Effector memory CD4-positive, alpha-beta T cell (primary cell): Measurements from ENCODE around the gene OAT.

Experiments
- DNase-seq, 3 donors: peaks; one replicate each; pipeline ENCODE4 v3.0.0-alpha.2; 2020
- H3K27ac ChIP-seq: 2 replicates; pipeline ENCODE4 v1.7.0; 2013; ENCODE audit warnings: mild to moderate bottlenecking, low read length, moderate library complexity; ENCODE audit not compliant: insufficient read depth, poor library complexity, severe bottlenecking
- H3K27me3 ChIP-seq: replicated peaks from 2 replicates; pipeline ENCODE4 v1.7.0; 2013; ENCODE audit warnings: mild to moderate bottlenecking, low read length; ENCODE audit not compliant: insufficient read depth, control insufficient read depth, poor library complexity, severe bottlenecking
- H3K36me3 ChIP-seq: 2 replicates; pipeline ENCODE4 v1.7.0; 2013; ENCODE audit warnings: mild to moderate bottlenecking, low read length, moderate library complexity; ENCODE audit not compliant: control insufficient read depth, insufficient read depth
- H3K4me1 ChIP-seq: 2 replicates; pipeline ENCODE4 v1.7.0; 2013; ENCODE audit warnings: low read length, mild to moderate bottlenecking; ENCODE audit not compliant: control insufficient read depth, insufficient read depth, poor library complexity, severe bottlenecking
- H3K4me3 ChIP-seq: 2 replicates; pipeline ENCODE4 v1.7.0; 2013; ENCODE audit warnings: low read length, low read depth, mild to moderate bottlenecking; ENCODE audit not compliant: insufficient read depth, poor library complexity, severe bottlenecking
- H3K9me3 ChIP-seq: 2 replicates; pipeline ENCODE4 v1.7.0; 2013; ENCODE audit warnings: mild to moderate bottlenecking, low read length, moderate library complexity; ENCODE audit not compliant: control insufficient read depth
- total RNA-seq, 3 donors: gene quantifications; one replicate each; lab custom pipeline; 2026; lab: John Stamatoyannopoulos, UW

The OAT gene
- 41.8 to 78.2 (median 49.5) reads per million in 3 donors for total RNA-seq

DNA sequence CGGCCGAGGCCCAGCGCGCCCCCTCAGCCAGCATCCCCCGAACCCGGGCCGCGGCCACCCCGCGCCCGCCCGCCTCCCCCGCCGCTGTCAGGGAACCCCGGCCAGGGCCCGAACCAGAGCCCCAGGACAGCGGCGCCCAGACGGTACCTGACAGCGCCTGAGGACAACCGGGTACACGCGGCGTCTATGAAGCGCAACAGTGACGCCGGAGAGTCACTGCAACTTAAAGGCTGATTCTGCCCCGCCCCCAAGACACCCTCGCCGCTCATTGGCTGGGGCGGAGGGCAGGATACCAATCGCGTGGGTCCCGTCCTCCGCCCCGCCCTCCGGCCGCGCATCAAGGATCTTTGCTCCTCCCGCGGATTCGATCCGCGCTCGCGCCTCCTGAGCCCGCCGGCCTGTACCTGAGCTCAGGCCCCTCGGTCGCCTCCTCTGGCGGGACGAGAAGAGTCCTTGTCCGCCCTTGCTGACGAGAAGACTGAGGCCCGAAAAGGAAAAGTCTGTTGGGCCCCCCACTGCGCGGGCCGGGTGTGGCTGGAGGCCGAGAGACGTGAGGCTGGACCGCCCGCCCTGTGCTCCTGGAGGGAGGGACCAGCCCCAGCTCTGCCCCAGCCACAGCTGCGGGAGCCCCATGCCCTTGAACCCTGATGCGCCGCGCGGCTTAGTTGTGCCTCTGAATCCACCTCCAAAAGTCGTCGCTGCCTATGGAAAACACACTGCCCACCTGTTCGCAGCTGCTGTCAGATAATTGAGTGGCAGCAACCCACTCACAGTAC is at the start of gene OAT:
TSS of gene OAT (minus strand) at position 198 of the 776 bp plus-strand sequence. CDS start 6,752 bp downstream, outside the sequence.
- Histone ChIP-seq H3K9me3 (no peaks in the 10 kb centered on the region), H3K27me3 (no peaks in the 10 kb centered on the region), H3K4me3 (peak within 1 kb of the TSS; percentile 73), H3K27ac (peak within 1 kb of the TSS; percentile 67), H3K4me1 (peaks cover 8% of the 10 kb centered on the region), H3K36me3 (no peaks in the 10 kb centered on the region)
- peak; percentile 91 to 94 (median 93) for DNase-seq

DNA sequence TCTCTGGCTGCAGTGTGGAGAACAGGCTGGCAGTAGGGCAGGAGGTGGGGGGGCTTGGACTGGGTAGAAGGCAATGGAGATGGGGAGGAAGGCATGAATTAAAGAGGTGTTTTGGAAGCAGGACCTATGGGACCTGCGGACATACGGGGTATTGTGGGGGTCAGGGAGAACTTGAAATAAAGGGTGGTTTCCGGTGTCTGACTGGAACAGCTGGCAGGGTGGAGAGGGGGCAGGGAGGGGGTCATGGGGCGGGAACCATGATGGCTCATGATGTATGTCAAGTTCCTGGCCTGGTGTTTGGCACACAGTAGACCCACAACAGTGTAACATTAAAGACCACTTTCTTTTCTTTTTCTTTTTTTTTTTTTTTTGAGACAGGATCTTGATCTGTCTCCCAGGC is 48.4 kb upstream of the OAT start:
- Histone ChIP-seq H3K4me1 (peaks cover 12% of the 10 kb centered on the region), H3K27ac (no peak overlapping the region), H3K36me3 (no peaks in the 10 kb centered on the region), H3K4me3 (no peak overlapping the region), H3K27me3 (no peaks in the 10 kb centered on the region), H3K9me3 (no peaks in the 10 kb centered on the region)
- no peak for DNase-seq

DNA sequence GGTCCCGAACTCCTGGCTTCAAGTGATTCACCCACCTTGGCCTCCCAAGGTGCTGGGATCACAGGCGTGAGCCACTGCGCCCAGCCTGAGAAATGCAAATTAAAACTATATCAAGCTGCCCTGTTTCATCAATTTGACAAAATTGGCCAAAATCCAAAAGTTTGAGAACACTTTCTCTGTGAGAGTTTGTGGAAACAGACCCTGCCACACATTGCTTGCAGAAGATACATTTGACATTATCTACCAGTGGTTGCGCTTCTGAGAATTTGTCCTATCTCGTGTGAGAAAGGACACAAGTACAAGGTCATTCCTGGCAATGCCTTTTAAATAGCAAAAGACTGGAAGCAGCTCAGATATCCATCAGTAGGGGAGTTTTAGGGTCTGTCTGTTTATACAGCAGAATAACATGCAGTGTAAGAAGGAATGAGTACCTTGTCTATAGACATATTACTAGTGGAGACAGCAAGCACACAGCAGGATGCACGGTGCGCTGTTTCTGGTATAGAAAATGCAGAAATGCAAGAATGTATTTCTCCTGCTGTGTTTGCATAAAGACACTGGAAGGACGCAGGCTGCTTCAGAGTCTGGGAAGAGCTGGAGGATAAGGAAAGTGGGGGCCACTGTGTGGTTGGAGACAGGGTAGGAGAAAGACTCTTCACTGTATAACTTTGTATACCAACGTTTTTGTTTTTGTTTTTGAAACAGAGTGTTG is 47.2 kb upstream of the OAT start:
- peaks cover 13% of the 10 kb centered on the region for H3K4me1 ChIP-seq
- no peak overlapping the region for H3K4me3 ChIP-seq
- H3K36me3 ChIP-seq: no peaks in the 10 kb centered on the region
- no peaks in the 10 kb centered on the region for H3K9me3 ChIP-seq
- DNase-seq: no peak
- no peaks in the 10 kb centered on the region for H3K27me3 ChIP-seq
- H3K27ac ChIP-seq: peak overlapping the region; percentile 16

DNA sequence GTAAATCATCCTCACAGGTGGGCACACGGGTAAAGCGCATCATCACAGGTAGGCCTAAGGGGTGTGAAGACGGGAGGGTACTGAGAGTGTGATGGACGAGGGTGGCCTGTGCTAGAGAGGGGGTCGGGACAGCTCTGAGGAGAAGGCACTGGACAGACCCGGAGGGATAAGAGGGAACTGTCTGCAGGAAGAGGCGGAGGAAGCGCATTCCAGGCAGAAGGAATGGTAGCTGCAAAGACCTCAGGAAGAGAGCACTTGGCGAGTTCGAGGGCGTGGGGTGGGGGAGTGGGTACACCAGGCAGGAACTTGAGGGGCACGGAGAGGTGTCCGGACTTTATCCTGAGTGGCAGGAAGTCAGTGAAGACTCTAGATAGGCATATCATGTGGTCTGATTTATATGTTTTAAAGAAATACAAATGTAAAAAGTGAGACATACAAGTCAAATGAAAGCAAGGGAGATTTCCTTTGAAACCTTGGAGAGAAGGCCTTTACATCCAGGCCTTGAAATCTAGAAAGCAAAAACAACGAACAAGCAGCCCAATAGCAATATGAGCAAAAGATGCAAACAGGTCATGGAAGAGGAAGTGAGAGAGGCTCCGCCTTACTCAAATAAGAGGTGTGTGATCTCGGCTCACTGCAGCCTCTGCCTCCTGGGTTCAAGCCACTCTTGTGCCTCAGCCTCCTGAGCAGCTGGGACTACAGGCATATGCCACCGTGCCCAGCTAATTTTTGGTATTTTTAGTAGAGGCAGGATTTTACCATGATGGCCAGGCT is 46.5 kb upstream of the OAT start:
- no peaks in the 10 kb centered on the region for H3K36me3 ChIP-seq
- DNase-seq: no peak
- peak overlapping the region; percentile 13 for H3K4me3 ChIP-seq
- no peaks in the 10 kb centered on the region for H3K27me3 ChIP-seq
- peaks cover 13% of the 10 kb centered on the region for H3K4me1 ChIP-seq
- H3K27ac ChIP-seq: no peak overlapping the region
- no peaks in the 10 kb centered on the region for H3K9me3 ChIP-seq

DNA sequence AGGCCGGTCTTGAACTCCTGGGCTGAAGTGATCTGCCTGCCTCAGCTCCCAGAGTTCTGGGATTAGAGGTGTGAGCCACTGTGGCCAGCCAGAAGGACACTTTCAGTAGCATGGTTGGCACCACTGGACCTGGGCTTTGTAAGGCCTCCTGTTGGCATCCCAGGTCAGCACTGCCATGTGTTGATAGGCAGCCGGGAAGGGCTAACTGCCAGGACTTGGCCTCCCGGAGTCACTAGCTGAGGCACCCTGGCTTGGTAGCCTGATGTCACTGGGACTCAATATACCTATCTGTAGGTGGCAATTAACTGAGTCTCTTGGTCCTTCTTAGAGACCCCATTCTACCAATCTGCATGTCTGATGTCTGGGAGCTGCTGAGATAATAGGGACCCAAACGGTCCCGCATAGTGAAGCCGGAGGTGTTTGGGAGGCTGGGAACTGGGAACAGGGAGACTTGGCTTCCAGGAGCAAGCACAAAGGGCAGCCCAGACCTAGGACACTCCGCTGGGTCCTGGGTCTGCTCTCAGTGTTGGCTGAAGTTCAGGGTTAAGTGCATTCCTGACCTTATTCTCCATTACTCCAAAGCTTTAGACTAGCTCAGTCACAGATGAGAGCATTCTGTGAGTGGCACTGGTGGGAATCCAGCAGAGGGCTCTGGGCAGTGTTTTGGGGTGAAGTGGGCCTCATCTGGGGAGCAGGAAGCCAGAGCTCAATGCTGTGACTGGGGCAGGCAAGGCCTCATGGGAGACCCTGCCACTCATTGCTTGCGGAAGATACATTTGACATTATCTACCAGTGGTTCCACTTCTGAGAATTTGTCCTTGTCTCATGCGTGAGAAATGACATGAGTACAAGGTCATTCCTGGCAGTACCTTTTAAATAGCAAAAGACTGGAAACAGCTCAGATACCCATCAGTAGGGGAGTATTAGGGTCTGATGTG is 45.6 kb upstream of the OAT start:
- Histone ChIP-seq H3K36me3 (no peaks in the 10 kb centered on the region), H3K27ac (no peak overlapping the region)
- DNase-seq: no peak

DNA sequence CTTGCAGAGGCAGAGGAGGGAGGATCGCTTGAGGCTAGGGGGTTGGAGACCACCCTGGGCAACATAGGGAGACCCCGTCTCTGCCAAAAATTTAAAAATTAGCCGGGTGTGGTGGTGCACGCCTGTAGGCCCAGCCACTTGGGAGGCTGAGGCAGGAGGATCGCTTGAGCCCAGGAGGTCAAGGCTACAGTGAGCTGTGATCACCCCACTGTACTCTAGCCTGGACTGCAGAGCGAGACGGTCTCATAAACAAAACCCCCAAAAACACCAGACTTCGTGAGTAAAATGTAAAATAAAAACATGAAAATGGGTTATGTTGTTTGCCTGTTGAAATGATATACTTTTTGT is 43.6 kb upstream of the OAT start:
- Histone ChIP-seq H3K4me1 (peaks cover 13% of the 10 kb centered on the region), H3K9me3 (no peaks in the 10 kb centered on the region), H3K4me3 (peak overlapping the region; percentile 58), H3K36me3 (no peaks in the 10 kb centered on the region), H3K27me3 (no peaks in the 10 kb centered on the region), H3K27ac (peak overlapping the region; percentile 62)
- DNase-seq: no peak

More for the DNA sequence above, 45.6 kb upstream of the OAT start:
- Histone ChIP-seq H3K9me3 (no peaks in the 10 kb centered on the region), H3K27me3 (no peaks in the 10 kb centered on the region), H3K4me3 (no peak overlapping the region), H3K4me1 (peaks cover 13% of the 10 kb centered on the region)

DNA sequence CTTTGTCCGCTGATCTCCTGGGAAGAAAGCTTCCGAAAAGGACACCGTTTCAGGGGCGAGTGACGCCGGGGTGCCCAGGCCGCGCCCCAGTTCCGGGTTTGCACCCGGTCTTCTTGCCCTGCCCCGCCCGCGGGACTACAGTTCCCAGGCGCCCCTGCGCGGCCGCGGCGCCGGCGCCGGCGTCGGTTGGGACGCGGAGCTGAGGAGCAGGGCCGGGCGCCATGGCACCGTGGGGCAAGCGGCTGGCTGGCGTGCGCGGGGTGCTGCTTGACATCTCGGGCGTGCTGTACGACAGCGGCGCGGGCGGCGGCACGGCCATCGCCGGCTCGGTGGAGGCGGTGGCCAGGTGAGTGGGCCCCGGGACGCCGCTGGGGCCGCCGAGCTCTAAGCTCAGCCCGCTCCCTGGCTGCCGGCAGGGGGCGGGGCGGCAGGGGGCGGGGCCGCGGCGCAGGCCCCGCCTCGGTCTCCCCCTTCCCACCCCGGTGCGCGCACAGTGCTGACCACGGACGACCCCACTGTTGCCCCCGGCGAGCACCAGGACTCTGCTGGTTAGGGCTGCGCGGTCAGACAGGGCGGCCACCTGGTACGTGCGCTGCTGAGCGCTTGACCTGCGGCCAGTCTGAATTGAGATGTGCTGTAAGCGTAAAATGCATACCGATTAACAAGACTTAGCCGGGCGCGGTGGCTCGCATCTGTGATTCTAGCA is 43.1 kb upstream of the OAT start, which contains the start of gene LHPP:
TSS of gene LHPP (plus strand) at position 182 of the 706 bp plus-strand sequence. CDS start at position 222, 40 bp downstream.
- peaks cover 13% of the 10 kb centered on the region for H3K4me1 ChIP-seq
- H3K4me3 ChIP-seq: peak within 1 kb of the TSS; percentile 58
- H3K36me3 ChIP-seq: no peaks in the 10 kb centered on the region
- no peaks in the 10 kb centered on the region for H3K9me3 ChIP-seq
- H3K27me3 ChIP-seq: no peaks in the 10 kb centered on the region
- H3K27ac ChIP-seq: peak within 1 kb of the TSS; percentile 62
- peak; percentile 54 to 75 (median 74) for DNase-seq

DNA sequence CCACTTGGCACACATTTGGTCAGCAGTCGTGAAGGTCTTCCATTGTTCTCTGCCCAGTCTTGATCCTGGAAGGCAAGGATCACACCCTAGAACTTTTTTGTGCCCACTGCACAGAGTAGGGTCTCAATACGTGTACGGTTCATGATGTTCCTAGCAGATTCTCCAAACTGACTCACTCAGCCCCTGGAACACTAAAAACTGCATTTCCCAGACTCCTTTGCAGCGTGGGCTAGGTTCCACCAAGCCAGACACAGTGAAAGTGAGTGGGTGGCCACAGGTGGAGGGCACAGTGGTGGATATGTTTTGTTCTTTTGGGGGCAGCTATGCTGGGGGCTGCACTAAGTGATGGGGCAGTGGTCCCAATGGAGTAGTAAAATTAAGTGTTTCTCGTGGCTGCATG is 41.4 kb upstream of the OAT start:
- H3K27me3 ChIP-seq: no peaks in the 10 kb centered on the region

DNA sequence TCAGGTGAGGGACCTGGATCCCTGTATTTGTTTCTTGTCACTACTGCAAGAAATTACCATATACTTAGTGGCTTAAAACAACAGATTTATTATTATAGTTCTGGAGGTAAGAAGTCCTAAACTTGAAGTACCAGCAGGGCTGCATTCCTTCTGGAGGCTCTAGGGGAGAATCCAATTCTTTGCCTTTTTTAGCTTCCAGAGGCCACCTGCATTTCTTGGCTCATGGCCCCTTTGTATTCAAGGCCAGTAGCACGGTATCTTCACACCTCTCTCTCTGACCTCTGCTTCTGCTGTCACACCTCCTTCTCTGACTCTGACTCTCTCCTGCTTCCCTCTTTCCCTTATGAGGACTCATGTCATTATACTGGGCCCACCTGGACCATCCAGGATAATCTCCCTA is 40.7 kb upstream of the OAT start:
- DNase-seq: no peak
- Histone ChIP-seq H3K9me3 (no peaks in the 10 kb centered on the region), H3K4me3 (no peak overlapping the region), H3K4me1 (peaks cover 2% of the 10 kb centered on the region), H3K36me3 (no peaks in the 10 kb centered on the region), H3K27ac (no peak overlapping the region), H3K27me3 (no peaks in the 10 kb centered on the region)

More for the DNA sequence above, 41.4 kb upstream of the OAT start:
- H3K36me3 ChIP-seq: no peaks in the 10 kb centered on the region
- H3K4me1 ChIP-seq: peaks cover 7% of the 10 kb centered on the region
- no peak for DNase-seq
- no peak overlapping the region for H3K4me3 ChIP-seq
- H3K9me3 ChIP-seq: no peaks in the 10 kb centered on the region
- H3K27ac ChIP-seq: no peak overlapping the region
